ENCODE measurements around the gene DCAF11. TPM values are rescaled to one million over a fixed set of nuclear protein-coding genes. Genes with fewer than 3 reads are reported as not detected.

Gene DCAF11
- 100 to 1,000 TPM in 1 of 3 donors, 10 to 100 TPM in 2; 91.1 to 129 (median 98.2) TPM for polyA plus RNA-seq

- peak; percentile 100 for DNase-seq
- peak within 1 kb of the TSS; percentile 97 to 100 (median 98) for H3K27ac Mint-ChIP-seq
- peaks cover 8 to 16% (median 12%) of the 10 kb centered on the region in 3 donors for H3K27me3 Mint-ChIP-seq (ENCODE audit: low read depth in 3 of 3)
- peaks cover 30 to 37% of the 10 kb centered on the region in 2 donors for H3K4me1 Mint-ChIP-seq
- H3K4me3 Mint-ChIP-seq = peak within 1 kb of the TSS; percentile 96 to 100 (median 98)
- H3K9me3 Mint-ChIP-seq = no peaks in the 10 kb centered on the region
- peaks cover 18 to 29% (median 18%) of the 10 kb centered on the region in 3 donors for H3K36me3 Mint-ChIP-seq
These were observed at the start of gene DCAF11, which contains the start of gene NRL for GRCh38 chr14:24114532-24115421. DCAF11 (plus strand) TSS chr14:24114777; CDS start chr14:24115595, 818 bp downstream. NRL (minus strand) TSS chr14:24114949; CDS start chr14:24082848, 32,101 bp downstream.

DNA sequence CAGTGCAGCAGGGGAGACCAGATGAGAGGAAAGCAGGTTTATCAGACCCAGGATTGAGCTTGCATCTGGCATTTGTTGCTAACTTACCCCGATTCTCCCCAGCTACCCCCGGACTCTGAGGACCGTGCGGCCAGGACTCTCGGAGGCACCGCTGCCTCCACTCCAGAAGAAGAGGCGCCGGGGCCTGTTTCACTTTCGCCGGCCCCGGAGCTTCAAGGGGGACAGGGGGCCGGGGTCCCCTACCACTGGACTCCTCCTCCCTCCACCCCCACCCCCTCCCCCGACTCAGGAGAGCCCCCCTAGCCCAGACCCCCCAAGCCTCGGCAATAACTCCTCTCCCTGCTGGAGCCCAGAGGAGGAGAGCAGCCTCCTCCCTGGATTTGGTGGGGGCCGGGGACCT lies 49.7 kb upstream of the DCAF11 start:
- Mint-ChIP-seq H3K27ac (no peak overlapping the region), H3K36me3 (peaks cover 0 to 11% (median 0%) of the 10 kb centered on the region in 3 donors), H3K27me3 (ENCODE audit: low read depth in 3 of 3) (peaks cover 0 to 2% (median 2%) of the 10 kb centered on the region in 3 donors), H3K9me3 (no peaks in the 10 kb centered on the region), H3K4me1 (no peaks in the 10 kb centered on the region), H3K4me3 (no peak overlapping the region)
- DNase-seq = no peak

DNA sequence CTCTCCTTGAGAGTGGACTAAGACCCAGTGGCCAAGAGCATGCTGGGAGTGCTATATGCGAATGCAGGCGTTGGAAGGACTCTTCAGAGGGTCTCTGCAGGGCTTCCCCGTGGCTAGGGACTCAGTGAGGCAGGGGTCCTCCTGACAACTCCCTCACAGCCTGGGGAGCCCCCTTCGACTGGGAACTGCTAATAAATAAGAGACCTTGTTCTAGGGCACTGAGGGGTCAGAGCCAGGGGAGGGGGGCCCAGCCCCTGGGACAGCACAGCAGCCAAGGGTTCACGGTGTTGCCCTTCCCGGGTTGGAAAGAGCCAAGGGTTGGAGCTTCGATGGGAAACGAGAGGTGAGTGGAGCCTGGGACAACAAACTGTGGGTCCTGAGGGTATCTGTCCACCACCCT lies 49.2 kb upstream of the DCAF11 start:
- Mint-ChIP-seq H3K27me3 (ENCODE audit: low read depth in 3 of 3) (peaks cover 0 to 2% (median 2%) of the 10 kb centered on the region in 3 donors), H3K9me3 (no peaks in the 10 kb centered on the region), H3K36me3 (peaks cover 0 to 17% (median 5%) of the 10 kb centered on the region in 3 donors), H3K27ac (no peak overlapping the region), H3K4me3 (no peak overlapping the region), H3K4me1 (no peaks in the 10 kb centered on the region)
- DNase-seq = no peak

- Mint-ChIP-seq H3K27me3 (ENCODE audit: low read depth in 3 of 3) (peaks cover 0 to 2% (median 0%) of the 10 kb centered on the region in 3 donors), H3K27ac (no peak overlapping the region), H3K4me3 (no peak overlapping the region), H3K9me3 (no peaks in the 10 kb centered on the region), H3K4me1 (no peaks in the 10 kb centered on the region), H3K36me3 (peaks cover 0 to 13% (median 5%) of the 10 kb centered on the region in 3 donors)
- no peak for DNase-seq
These were observed 48.0 kb upstream of the DCAF11 start for GRCh38 chr14:24066496-24067132.

GRCh38 chr14:24067133-24068082 lies 47.2 kb upstream of the DCAF11 start:
- Mint-ChIP-seq H3K27me3 (ENCODE audit: low read depth in 3 of 3) (peaks cover 0 to 2% (median 0%) of the 10 kb centered on the region in 3 donors), H3K4me1 (no peaks in the 10 kb centered on the region), H3K9me3 (no peaks in the 10 kb centered on the region), H3K36me3 (peaks cover 0 to 13% (median 5%) of the 10 kb centered on the region in 3 donors), H3K27ac (no peak overlapping the region), H3K4me3 (no peak overlapping the region)
- DNase-seq = no peak

DNA sequence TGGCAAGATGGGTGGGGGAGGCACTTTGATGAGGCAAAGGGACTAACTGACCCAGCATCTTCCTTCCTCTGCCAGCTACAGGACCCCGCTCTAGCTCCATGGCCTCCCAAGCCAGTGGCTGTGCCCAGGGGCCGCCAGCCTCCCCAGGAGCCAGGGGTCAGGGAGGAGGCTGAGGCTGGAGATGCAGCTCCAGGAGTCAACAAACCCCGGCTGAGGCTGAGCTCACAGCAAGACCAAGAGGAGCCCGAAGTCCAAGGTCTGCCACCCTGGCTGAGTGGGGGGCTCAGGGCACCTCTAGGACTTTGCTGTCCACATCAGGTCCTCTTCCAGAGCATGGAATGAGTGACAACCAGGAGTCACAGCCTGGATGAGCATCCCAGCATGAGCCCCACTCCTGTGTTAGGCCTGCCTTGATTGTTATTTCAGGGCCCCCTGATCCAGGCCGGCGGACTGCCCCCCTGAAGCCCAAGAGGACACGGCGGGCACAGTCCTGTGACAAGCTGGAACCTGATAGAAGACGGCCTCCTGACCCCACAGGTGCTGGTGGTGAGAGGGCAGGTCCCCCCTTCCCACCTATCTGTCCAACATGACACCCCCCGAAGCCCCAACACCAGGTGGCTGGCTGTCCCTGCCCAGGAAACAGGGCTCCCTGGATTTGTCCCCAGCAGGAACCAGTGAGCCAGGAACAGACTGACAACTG lies 45.7 kb upstream of the DCAF11 start:
- peaks cover 0 to 13% (median 5%) of the 10 kb centered on the region in 3 donors for H3K36me3 Mint-ChIP-seq
- DNase-seq = no peak
- H3K9me3 Mint-ChIP-seq = no peaks in the 10 kb centered on the region
- H3K27me3 Mint-ChIP-seq (ENCODE audit: low read depth in 3 of 3) = peaks cover 0 to 2% (median 2%) of the 10 kb centered on the region in 3 donors
- H3K4me1 Mint-ChIP-seq = no peaks in the 10 kb centered on the region
- H3K27ac Mint-ChIP-seq = no peak overlapping the region
- no peak overlapping the region for H3K4me3 Mint-ChIP-seq

- H3K4me1 Mint-ChIP-seq = no peaks in the 10 kb centered on the region
- no peak overlapping the region for H3K4me3 Mint-ChIP-seq
- no peak for DNase-seq
- no peak overlapping the region for H3K27ac Mint-ChIP-seq
- H3K9me3 Mint-ChIP-seq = no peaks in the 10 kb centered on the region
- H3K27me3 Mint-ChIP-seq (ENCODE audit: low read depth in 3 of 3) = peaks cover 0 to 2% (median 2%) of the 10 kb centered on the region in 3 donors
- peaks cover 0 to 13% (median 5%) of the 10 kb centered on the region in 3 donors for H3K36me3 Mint-ChIP-seq
These were observed 45.2 kb upstream of the DCAF11 start for GRCh38 chr14:24069411-24069735.

GRCh38 chr14:24070285-24071143 lies 44.1 kb upstream of the DCAF11 start:
- H3K9me3 Mint-ChIP-seq = no peaks in the 10 kb centered on the region
- H3K27ac Mint-ChIP-seq = no peak overlapping the region
- peaks cover 0 to 2% (median 2%) of the 10 kb centered on the region in 3 donors for H3K27me3 Mint-ChIP-seq (ENCODE audit: low read depth in 3 of 3)
- H3K4me1 Mint-ChIP-seq = no peaks in the 10 kb centered on the region
- no peak for DNase-seq
- no peak overlapping the region for H3K4me3 Mint-ChIP-seq
- peaks cover 0 to 13% (median 5%) of the 10 kb centered on the region in 3 donors for H3K36me3 Mint-ChIP-seq

DNA sequence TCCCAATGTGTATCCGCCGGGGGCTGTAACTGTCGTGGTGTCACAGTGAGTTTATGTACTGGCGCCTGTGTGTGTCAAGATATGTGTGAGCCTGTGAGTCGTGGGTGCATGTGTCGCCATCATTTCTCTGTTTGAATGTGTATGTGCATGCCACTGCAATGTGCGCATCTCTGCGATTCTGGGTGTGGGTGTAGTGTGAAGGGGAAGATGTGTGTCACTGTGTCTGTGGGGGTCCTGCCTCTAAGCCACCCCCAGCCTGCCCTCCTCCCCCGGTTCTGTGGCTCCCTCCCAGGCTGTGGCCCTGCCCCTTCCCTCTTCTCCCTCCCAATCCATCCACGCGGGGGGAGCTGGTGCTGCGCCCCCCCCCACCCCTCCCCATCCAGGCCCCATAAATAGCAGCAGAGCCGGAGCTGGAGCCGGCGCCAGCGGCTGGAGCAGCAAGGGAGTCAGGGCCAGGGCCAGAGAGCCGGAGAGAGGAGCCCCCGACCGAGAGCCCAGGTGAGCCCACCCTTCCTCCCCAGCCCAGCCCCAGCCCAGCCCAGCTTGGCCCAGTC lies 43.4 kb upstream of the DCAF11 start, which contains the start of gene CPNE6:
Gene CPNE6 (plus strand): TSS at position 419 of the 554 bp plus-strand sequence. CDS start 1,375 bp downstream, outside the sequence.
- no peaks in the 10 kb centered on the region for H3K9me3 Mint-ChIP-seq
- peaks cover 0 to 13% (median 5%) of the 10 kb centered on the region in 3 donors for H3K36me3 Mint-ChIP-seq
- no peaks in the 10 kb centered on the region for H3K4me1 Mint-ChIP-seq
- peaks cover 2 to 3% (median 2%) of the 10 kb centered on the region in 3 donors for H3K27me3 Mint-ChIP-seq (ENCODE audit: low read depth in 3 of 3)
- DNase-seq = no peak
- no peak within 1 kb of the TSS for H3K4me3 Mint-ChIP-seq
- no peak within 1 kb of the TSS for H3K27ac Mint-ChIP-seq

GRCh38 chr14:24071836-24072430 lies 42.6 kb upstream of the DCAF11 start:
- Mint-ChIP-seq H3K4me3 (no peak overlapping the region), H3K36me3 (peaks cover 0 to 13% (median 5%) of the 10 kb centered on the region in 3 donors), H3K27ac (no peak overlapping the region), H3K4me1 (no peaks in the 10 kb centered on the region), H3K9me3 (no peaks in the 10 kb centered on the region), H3K27me3 (ENCODE audit: low read depth in 3 of 3) (peaks cover 0 to 3% (median 2%) of the 10 kb centered on the region in 3 donors)
- no peak for DNase-seq

DNA sequence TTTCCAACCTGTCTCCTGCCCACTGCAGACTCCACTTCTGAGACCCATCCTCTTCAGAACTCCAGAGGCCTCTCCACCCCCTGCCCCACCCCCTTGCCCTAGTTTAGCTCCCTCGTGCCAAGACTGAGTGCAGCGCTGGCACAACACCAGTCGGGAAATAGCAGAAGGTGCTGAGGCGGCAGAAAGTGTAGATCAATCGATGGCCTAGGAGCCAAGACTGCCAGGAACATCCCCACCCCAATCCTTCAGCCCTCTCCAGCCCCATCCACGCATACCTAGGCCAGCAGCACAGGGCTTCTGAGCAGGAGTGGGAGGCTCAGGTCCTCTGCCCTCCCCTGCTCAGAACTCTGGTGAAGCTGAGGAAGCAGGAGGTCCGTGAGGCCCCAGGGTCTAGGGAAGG lies 42.1 kb upstream of the DCAF11 start:
- no peaks in the 10 kb centered on the region for H3K4me1 Mint-ChIP-seq
- DNase-seq = no peak
- peaks cover 0 to 11% (median 5%) of the 10 kb centered on the region in 3 donors for H3K36me3 Mint-ChIP-seq
- no peak overlapping the region for H3K27ac Mint-ChIP-seq
- no peaks in the 10 kb centered on the region for H3K9me3 Mint-ChIP-seq
- no peak overlapping the region for H3K4me3 Mint-ChIP-seq
- peaks cover 0 to 3% (median 2%) of the 10 kb centered on the region in 3 donors for H3K27me3 Mint-ChIP-seq (ENCODE audit: low read depth in 3 of 3)
